ENCODE measurements around the gene LANCL3.

The LANCL3 gene

DNA sequence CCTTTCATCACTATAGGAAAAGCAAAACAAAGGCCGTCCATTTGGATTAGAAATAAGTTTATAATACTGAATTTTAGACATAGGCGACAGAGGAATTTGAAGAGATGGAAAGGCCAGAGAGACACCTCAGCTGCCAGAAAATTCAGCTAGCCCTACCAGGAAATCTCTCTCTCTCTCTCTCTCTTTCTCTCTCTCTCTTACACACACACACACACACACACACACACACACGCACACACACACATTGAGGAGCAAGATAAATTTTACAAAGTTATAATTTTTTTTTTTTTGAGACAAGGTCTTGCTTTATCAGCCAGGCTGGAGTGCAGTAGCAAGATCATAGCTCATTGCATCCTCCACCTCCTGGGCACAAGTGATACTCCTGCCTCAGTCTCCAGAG, 115.5 kb downstream of the LANCL3 start:
- ChIA-PET CTCF (interaction anchor here (1.7 kb wide), 1 partner anchor 58 kb away, joined by 4 read pairs; no protein-coding TSS in a partner anchor), POLR2A (no interaction called here)
- H3K27ac ChIP-seq (ENCODE audit: extremely low read depth, low read depth, low read length) = no peak overlapping the region
- H3K9me3 ChIP-seq (ENCODE audit: control insufficient read depth, insufficient read depth, low read depth, low read length) = no peaks in the 10 kb centered on the region
- no peak overlapping the region for H3K4me3 ChIP-seq (ENCODE audit: low read depth, low read length)
- no peaks in the 10 kb centered on the region; the same call in 1 of the 2 replicates for H3K4me1 ChIP-seq (ENCODE audit: control insufficient read depth, insufficient read depth, low read length)
- TF ChIP-seq ZNF596 (tag by site-specific recombination; IDR thresholded peaks at IDR 0.05) (peak; percentile 61), ZNF350 (tag by site-specific recombination; IDR thresholded peaks at IDR 0.05) (no peak), HOXC10 (CRISPR knock-in tag; IDR thresholded peaks at IDR 0.05) (no peak), ZNF324 (tag by site-specific recombination; IDR thresholded peaks at IDR 0.05) (no peak)
- TF ChIP-seq, protein P1, sequence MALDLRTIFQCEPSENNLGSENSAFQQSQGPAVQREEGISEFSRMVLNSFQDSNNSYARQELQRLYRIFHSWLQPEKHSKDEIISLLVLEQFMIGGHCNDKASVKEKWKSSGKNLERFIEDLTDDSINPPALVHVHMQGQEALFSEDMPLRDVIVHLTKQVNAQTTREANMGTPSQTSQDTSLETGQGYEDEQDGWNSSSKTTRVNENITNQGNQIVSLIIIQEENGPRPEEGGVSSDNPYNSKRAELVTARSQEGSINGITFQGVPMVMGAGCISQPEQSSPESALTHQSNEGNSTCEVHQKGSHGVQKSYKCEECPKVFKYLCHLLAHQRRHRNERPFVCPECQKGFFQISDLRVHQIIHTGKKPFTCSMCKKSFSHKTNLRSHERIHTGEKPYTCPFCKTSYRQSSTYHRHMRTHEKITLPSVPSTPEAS (tag by site-specific recombination; IDR thresholded peaks at IDR 0.05) = peak; percentile 88
- TF ChIP-seq, protein P2, sequence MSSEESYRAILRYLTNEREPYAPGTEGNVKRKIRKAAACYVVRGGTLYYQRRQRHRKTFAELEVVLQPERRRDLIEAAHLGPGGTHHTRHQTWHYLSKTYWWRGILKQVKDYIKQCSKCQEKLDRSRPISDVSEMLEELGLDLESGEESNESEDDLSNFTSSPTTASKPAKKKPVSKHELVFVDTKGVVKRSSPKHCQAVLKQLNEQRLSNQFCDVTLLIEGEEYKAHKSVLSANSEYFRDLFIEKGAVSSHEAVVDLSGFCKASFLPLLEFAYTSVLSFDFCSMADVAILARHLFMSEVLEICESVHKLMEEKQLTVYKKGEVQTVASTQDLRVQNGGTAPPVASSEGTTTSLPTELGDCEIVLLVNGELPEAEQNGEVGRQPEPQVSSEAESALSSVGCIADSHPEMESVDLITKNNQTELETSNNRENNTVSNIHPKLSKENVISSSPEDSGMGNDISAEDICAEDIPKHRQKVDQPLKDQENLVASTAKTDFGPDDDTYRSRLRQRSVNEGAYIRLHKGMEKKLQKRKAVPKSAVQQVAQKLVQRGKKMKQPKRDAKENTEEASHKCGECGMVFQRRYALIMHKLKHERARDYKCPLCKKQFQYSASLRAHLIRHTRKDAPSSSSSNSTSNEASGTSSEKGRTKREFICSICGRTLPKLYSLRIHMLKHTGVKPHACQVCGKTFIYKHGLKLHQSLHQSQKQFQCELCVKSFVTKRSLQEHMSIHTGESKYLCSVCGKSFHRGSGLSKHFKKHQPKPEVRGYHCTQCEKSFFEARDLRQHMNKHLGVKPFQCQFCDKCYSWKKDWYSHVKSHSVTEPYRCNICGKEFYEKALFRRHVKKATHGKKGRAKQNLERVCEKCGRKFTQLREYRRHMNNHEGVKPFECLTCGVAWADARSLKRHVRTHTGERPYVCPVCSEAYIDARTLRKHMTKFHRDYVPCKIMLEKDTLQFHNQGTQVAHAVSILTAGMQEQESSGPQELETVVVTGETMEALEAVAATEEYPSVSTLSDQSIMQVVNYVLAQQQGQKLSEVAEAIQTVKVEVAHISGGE (tag by site-specific recombination; conservative IDR thresholded peaks at IDR 0.05; ENCODE audit: low read depth) = 0 out of 2 replicates have a peak, but pooled peaks have one; percentile 0
- H3K36me3 ChIP-seq (ENCODE audit: control insufficient read depth in 2 of 2, insufficient read depth in 1 of 2, low read length in 2 of 2) = no peaks in the 10 kb centered on the region

DNA sequence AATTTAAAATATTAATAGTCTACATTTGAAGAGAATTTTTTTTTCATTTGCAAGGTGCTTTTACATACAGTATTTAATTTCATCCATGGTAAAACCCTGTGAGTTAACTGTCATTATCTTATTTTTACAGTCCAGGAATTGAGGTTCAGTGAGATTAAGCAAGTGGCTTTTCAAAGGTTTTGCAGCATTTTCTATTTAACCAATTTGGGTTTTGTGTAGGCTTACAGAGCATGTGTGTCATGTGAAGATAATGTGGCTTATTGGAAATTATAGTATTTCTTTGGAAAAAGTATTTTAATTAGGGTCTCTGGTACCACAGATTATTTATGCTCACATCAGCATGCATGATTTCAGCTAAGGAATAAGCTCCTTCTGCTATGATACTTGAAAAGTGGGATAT, 118.7 kb downstream of the LANCL3 start:
- Histone ChIP-seq H3K4me3 (ENCODE audit: low read depth, low read length) (no peak overlapping the region), H3K4me1 (ENCODE audit: control insufficient read depth, insufficient read depth, low read length) (no peaks in the 10 kb centered on the region), H3K9me3 (ENCODE audit: control insufficient read depth, insufficient read depth, low read depth, low read length) (no peaks in the 10 kb centered on the region), H3K36me3 (ENCODE audit: control insufficient read depth in 2 of 2, insufficient read depth in 1 of 2, low read length in 2 of 2) (no peaks in the 10 kb centered on the region), H3K27ac (ENCODE audit: extremely low read depth, low read depth, low read length) (no peak overlapping the region)
- TF ChIP-seq, protein P3, sequence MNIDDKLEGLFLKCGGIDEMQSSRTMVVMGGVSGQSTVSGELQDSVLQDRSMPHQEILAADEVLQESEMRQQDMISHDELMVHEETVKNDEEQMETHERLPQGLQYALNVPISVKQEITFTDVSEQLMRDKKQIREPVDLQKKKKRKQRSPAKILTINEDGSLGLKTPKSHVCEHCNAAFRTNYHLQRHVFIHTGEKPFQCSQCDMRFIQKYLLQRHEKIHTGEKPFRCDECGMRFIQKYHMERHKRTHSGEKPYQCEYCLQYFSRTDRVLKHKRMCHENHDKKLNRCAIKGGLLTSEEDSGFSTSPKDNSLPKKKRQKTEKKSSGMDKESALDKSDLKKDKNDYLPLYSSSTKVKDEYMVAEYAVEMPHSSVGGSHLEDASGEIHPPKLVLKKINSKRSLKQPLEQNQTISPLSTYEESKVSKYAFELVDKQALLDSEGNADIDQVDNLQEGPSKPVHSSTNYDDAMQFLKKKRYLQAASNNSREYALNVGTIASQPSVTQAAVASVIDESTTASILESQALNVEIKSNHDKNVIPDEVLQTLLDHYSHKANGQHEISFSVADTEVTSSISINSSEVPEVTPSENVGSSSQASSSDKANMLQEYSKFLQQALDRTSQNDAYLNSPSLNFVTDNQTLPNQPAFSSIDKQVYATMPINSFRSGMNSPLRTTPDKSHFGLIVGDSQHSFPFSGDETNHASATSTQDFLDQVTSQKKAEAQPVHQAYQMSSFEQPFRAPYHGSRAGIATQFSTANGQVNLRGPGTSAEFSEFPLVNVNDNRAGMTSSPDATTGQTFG (tag by site-specific recombination; IDR thresholded peaks at IDR 0.05; ENCODE audit: borderline replicate concordance) = no peak
- TF ChIP-seq, protein P4, sequence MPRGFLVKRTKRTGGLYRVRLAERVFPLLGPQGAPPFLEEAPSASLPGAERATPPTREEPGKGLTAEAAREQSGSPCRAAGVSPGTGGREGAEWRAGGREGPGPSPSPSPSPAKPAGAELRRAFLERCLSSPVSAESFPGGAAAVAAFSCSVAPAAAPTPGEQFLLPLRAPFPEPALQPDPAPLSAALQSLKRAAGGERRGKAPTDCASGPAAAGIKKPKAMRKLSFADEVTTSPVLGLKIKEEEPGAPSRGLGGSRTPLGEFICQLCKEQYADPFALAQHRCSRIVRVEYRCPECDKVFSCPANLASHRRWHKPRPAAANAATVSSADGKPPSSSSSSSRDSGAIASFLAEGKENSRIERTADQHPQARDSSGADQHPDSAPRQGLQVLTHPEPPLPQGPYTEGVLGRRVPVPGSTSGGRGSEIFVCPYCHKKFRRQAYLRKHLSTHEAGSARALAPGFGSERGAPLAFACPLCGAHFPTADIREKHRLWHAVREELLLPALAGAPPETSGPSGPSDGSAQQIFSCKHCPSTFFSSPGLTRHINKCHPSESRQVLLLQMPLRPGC (tag by site-specific recombination; IDR thresholded peaks at IDR 0.05) = no peak
- no peak for TF ChIP-seq ZNF366 (tag by site-specific recombination; conservative IDR thresholded peaks at IDR 0.05)
- TF ChIP-seq ZXDB (tag by site-specific recombination; IDR thresholded peaks at IDR 0.05) = no peak
- no peak for TF ChIP-seq SCRT2 (tag by site-specific recombination; IDR thresholded peaks at IDR 0.05)
- TF ChIP-seq GFI1B (tag by site-specific recombination; IDR thresholded peaks at IDR 0.05) = no peak
- TF ChIP-seq ZNF658 (tag by site-specific recombination; IDR thresholded peaks at IDR 0.05) = no peak
- TF ChIP-seq, protein P5, sequence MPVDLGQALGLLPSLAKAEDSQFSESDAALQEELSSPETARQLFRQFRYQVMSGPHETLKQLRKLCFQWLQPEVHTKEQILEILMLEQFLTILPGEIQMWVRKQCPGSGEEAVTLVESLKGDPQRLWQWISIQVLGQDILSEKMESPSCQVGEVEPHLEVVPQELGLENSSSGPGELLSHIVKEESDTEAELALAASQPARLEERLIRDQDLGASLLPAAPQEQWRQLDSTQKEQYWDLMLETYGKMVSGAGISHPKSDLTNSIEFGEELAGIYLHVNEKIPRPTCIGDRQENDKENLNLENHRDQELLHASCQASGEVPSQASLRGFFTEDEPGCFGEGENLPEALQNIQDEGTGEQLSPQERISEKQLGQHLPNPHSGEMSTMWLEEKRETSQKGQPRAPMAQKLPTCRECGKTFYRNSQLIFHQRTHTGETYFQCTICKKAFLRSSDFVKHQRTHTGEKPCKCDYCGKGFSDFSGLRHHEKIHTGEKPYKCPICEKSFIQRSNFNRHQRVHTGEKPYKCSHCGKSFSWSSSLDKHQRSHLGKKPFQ (tag by site-specific recombination; IDR thresholded peaks at IDR 0.05) = no peak
- TF ChIP-seq ZNF221 (tag by site-specific recombination; IDR thresholded peaks at IDR 0.05; ENCODE audit: borderline replicate concordance) = no peak
- no peak for TF ChIP-seq ZNF426 (tag by site-specific recombination; IDR thresholded peaks at IDR 0.05)
- TF ChIP-seq ZNF404 (tag by site-specific recombination; IDR thresholded peaks at IDR 0.05) = no peak
- ChIA-PET CTCF (no interaction called here), POLR2A (no interaction called here)

Measured in HEK293 (cell line).